Fibroblast of lung (primary cell): ENCODE measurements around the gene COG5.

Experiments
- CTCF ChIP-seq, 2 donors: IDR thresholded peaks in 1 of 2; conservative IDR thresholded peaks in 1 of 2; 1 replicate in 1 of 2; 2 replicates in 1 of 2; pipeline ENCODE4 v1.5.1; 2011 to 2012; ENCODE audit warnings: low read length in 2 of 2, control low read depth in 1 of 2, inconsistent platforms in 1 of 2, low read depth in 1 of 2, mild to moderate bottlenecking in 1 of 2
- EZH2 ChIP-seq: IDR thresholded peaks from 2 replicates; pipeline ENCODE4 v1.5.1; 2012; ENCODE audit warnings: low read length, control low read depth, mild to moderate bottlenecking; ENCODE audit errors: missing control alignments

GRCh38 chr7:107284911-107285479 is 278.7 kb downstream of the COG5 start:
- TF ChIP-seq CTCF (conservative IDR thresholded peaks at IDR 0.05 in 1 of 2, IDR thresholded peaks at IDR 0.05 in 1 of 2; ENCODE audit: low read depth in 1 of 2, low read length in 2 of 2) (no peak), EZH2 (no peak)
